Naive thymus-derived CD4-positive, alpha-beta T cell (primary cell): Measurements from ENCODE around the gene DYRK1A. TPM values are rescaled to one million over a fixed set of nuclear protein-coding genes. Genes with fewer than 3 reads are reported as not detected.

Source experiments
- ATAC-seq: fragments of 150-1000 bp; cut with Tn5 transposase; 2 replicates; pipeline ENCODE4 v1.10.0; 2021; ENCODE audit warnings: mild to moderate bottlenecking, moderate library complexity
- CTCF ChIA-PET: fragments of 350-600 bp; sonication (Branson Sonifier 250); formaldehyde crosslinking; loops from one replicate; lab custom pipeline; 2021; ENCODE audit warnings: antibody characterized with exemption; lab: Charles Lee
- POLR2A ChIA-PET: fragments of 350-600 bp; sonication (Branson Sonifier 250); formaldehyde crosslinking; loops from one replicate; lab custom pipeline; 2021; ENCODE audit warnings: antibody characterized with exemption, inconsistent platforms; lab: Charles Lee
- DNase-seq, 9 donors: peaks; one replicate each; pipeline versions ENCODE4 v3.0.0 to v3.0.0-alpha.2; 2020 to 2022; ENCODE audit warnings: mixed read lengths in 1 of 9
- H3K27ac ChIP-seq: one replicate; pipeline ENCODE4 v1.7.0; 2013; ENCODE audit warnings: mild to moderate bottlenecking, low read depth, low read length, moderate library complexity
- H3K27me3 ChIP-seq, 2 donors: one replicate each; pipeline ENCODE4 v1.7.0; 2013; ENCODE audit warnings: low read length in 2 of 2, mild to moderate bottlenecking in 2 of 2, moderate library complexity in 2 of 2; ENCODE audit not compliant: control insufficient read depth in 2 of 2, insufficient read depth in 2 of 2
- H3K36me3 ChIP-seq, 3 experiments: 1 replicate in 2 of 3; 2 replicates in 1 of 3; pipeline ENCODE4 v1.7.0; 2013; ENCODE audit warnings: low read length in 3 of 3, mild to moderate bottlenecking in 3 of 3, moderate library complexity in 1 of 3; ENCODE audit not compliant: insufficient read depth in 3 of 3, control insufficient read depth in 2 of 3
- H3K4me1 ChIP-seq, 2 donors: one replicate each; pipeline ENCODE4 v1.7.0; 2013; ENCODE audit warnings: low read length in 2 of 2, mild to moderate bottlenecking in 2 of 2, moderate library complexity in 1 of 2; ENCODE audit not compliant: control insufficient read depth in 2 of 2, insufficient read depth in 2 of 2
- H3K4me3 ChIP-seq: 2 replicates; pipeline ENCODE4 v1.7.0; 2013; ENCODE audit warnings: mild to moderate bottlenecking, low read length
- H3K9me3 ChIP-seq, 3 experiments: 1 replicate in 2 of 3; 2 replicates in 1 of 3; pipeline ENCODE4 v1.7.0; 2013; ENCODE audit warnings: low read length in 3 of 3; ENCODE audit not compliant: control insufficient read depth in 2 of 3
- H3K27ac Mint-ChIP-seq, 9 donors: one replicate each; pipeline ENCODE4 v1.8.0; 2020 to 2022; ENCODE audit warnings: mixed read lengths in 9 of 9, mild to moderate bottlenecking in 8 of 9, moderate library complexity in 5 of 9, inconsistent platforms in 2 of 9
- H3K27me3 Mint-ChIP-seq, 5 donors: one replicate each; pipeline ENCODE4 v1.8.0; 2021 to 2022; ENCODE audit warnings: mixed read lengths in 5 of 5, mild to moderate bottlenecking in 1 of 5
- H3K36me3 Mint-ChIP-seq, 5 donors: one replicate each; pipeline ENCODE4 v1.8.0; 2020 to 2022; ENCODE audit warnings: mixed read lengths in 5 of 5, mild to moderate bottlenecking in 3 of 5, inconsistent platforms in 1 of 5
- H3K4me1 Mint-ChIP-seq, 7 donors: one replicate each; pipeline ENCODE4 v1.8.0; 2020 to 2022; ENCODE audit warnings: mixed read lengths in 7 of 7, mild to moderate bottlenecking in 3 of 7, inconsistent platforms in 1 of 7
- H3K4me3 Mint-ChIP-seq, 10 donors: one replicate each; pipeline ENCODE4 v1.8.0; 2020 to 2022; ENCODE audit warnings: mild to moderate bottlenecking in 10 of 10, mixed read lengths in 10 of 10, moderate library complexity in 6 of 10, inconsistent platforms in 2 of 10
- H3K9me3 Mint-ChIP-seq, 11 donors: one replicate each; pipeline ENCODE4 v1.8.0; 2020 to 2022; ENCODE audit warnings: mixed read lengths in 11 of 11, mild to moderate bottlenecking in 4 of 11, inconsistent platforms in 1 of 11, moderate library complexity in 1 of 11
- intact Hi-C, 2 donors: fragments of 100-400 bp; cut with micrococcal nuclease; formaldehyde crosslinking; loops; one replicate each; pipeline ENCODE4 v1.15.1; 2023
- polyA plus RNA-seq, 2 donors: library from polyadenylated mRNA; unstranded; fragments of 300-500 nt; fragmentation: Illumina TruSeq; gene quantifications; one replicate each; pipeline ENCODE4 v1.2.3, GENCODE V29; 2021
- total RNA-seq, 6 experiments: library from RNA in 5 of 6; stranded (reverse) in 5 of 6; gene quantifications; 1 replicate in 5 of 6; 2 replicates in 1 of 6; pipeline ENCODE4 v1.2.3 and lab custom pipeline; 2021 to 2026

DYRK1A gene
- total and polyA plus RNA-seq, 7 experiments from 2014 or later, result 3.3 to 142 (median 118) TPM

DNA sequence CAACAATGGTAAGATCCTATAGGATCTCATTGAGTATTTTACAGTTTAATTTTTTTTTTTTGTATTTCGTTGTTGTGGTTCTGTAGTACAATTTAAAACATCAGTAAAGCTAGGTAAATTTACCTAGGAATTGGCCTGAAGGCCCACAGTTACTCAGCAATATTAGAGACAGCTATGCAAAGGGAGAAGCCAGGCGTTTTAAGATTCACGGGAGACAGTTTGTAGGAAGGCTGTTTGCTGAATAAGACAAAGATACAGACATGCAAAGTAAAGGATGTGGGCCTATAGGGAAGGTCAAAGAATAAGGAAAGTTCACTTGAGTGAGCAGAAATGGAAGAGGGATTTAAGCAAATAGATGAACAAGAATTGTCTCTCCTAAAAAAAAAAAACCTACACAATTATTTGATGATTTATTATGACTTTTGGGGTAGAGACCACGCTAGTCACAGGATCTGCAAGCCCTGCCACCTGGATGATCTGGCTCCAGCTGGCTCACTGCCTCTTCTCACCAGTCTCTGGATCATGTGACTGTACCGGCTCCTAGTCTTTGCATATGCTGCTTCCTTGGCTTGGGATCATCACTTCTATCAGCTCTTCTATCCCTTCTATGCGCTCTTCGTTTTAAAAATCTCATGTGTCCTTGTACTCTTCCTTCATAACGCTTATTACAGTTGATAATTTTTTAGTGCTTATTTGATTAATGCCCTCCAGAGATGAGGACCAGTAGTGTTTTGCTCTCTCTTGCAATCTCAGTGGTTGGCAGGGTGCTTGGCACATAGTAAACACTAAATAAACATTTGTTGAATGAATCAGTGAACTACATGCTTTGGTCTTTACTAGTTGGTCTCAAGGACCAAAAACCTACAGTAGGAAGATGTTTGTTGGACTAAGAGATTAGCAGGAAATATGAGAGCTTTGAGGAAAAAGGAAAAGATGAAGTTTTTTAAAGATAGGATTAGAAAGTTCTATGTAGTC lies 14.1 kb downstream of the DYRK1A start:
- intact Hi-C loops, result no loop called here
- Mint-ChIP-seq H3K4me3 (peak overlapping the region in 9 of 10 donors; percentile 0 to 84 (median 65)), H3K27me3 (no peaks in the 10 kb centered on the region), H3K36me3 (peaks cover 6 to 21% (median 12%) of the 10 kb centered on the region in 5 donors), H3K9me3 (peaks cover 0 to 12% (median 3%) of the 10 kb centered on the region in 11 donors), H3K27ac (peak overlapping the region in 6 of 9 donors; percentile 3 to 77 (median 35)), H3K4me1 (peaks cover 71 to 99% (median 92%) of the 10 kb centered on the region in 7 donors)
- Histone ChIP-seq H3K27me3 (no peaks in the 10 kb centered on the region), H3K27ac (no peak overlapping the region), H3K36me3 (no peaks in the 10 kb centered on the region), H3K4me3 (peak overlapping the region; percentile 8), H3K4me1 (peaks cover 72% of the 10 kb centered on the region in 2 donors), H3K9me3 (no peaks in the 10 kb centered on the region)
- ChIA-PET CTCF (no interaction called here), POLR2A (interaction anchor here (0.6 to 1.4 kb wide), 3 partner anchors 12 to 85 kb away, joined by 3 to 5 read pairs (median 3); no protein-coding TSS in a partner anchor)
- ATAC-seq (no peak), DNase-seq (no peak)

DNA sequence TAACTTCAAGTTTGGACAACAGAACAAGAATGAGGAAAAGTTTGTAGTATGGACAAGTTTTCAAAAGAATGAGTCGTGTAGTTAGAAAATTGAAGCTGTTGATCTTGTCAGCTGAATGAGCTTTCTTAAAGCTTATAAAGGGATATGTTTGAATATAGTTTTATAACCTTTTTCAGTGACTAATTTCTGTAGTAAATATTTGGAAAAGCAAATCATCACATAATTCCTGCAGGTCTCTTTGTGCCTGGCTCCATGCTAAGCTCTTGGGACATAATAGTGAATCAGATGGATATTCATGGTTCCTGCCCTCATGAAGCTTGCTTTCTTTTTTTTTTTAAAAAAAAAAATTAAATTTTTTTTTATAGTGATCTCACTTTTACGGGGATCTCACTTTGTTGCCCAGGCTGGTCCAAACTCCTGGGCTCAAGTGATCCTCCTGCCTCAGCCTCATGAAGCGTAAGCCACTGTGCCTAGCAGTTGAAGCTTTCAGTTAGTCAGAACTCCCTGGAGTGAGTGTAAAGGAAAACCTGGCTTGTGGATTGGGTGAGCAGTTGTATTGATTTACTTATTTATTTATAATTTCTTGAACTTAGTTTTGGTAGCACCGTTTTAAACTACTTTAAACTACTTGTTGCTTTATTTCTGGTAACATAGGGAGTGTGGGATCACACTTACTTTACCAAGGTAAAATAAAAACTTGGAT lies 15.5 kb downstream of the DYRK1A start:
- H3K36me3 Mint-ChIP-seq, result peaks cover 6 to 21% (median 12%) of the 10 kb centered on the region in 5 donors
- ChIA-PET CTCF (interaction anchor here (0.6 to 1.0 kb wide), 2 partner anchors 11 to 70 kb away, joined by 3 to 4 read pairs; no protein-coding TSS in a partner anchor), POLR2A (interaction anchor here (0.5 to 4.2 kb wide), 7 partner anchors 8 to 123 kb away, joined by 3 to 16 read pairs (median 4); partner anchors contain the start of gene VPS26C)
- intact Hi-C loops, result no loop called here
- Histone ChIP-seq H3K4me3 (no peak overlapping the region), H3K4me1 (peaks cover 66 to 73% of the 10 kb centered on the region in 2 donors), H3K9me3 (no peaks in the 10 kb centered on the region), H3K36me3 (no peaks in the 10 kb centered on the region), H3K27ac (no peak overlapping the region), H3K27me3 (no peaks in the 10 kb centered on the region)
- H3K4me1 Mint-ChIP-seq, result peaks cover 70 to 99% (median 93%) of the 10 kb centered on the region in 7 donors
- H3K27me3 Mint-ChIP-seq, result no peaks in the 10 kb centered on the region
- peaks cover 0 to 12% (median 3%) of the 10 kb centered on the region in 11 donors for H3K9me3 Mint-ChIP-seq
- DNase-seq (no peak), ATAC-seq (no peak)
- peak overlapping the region in 4 of 9 donors; percentile 0 to 57 (median 12) for H3K27ac Mint-ChIP-seq
- H3K4me3 Mint-ChIP-seq, result peak overlapping the region in 8 of 10 donors; percentile 14 to 84 (median 52)

DNA sequence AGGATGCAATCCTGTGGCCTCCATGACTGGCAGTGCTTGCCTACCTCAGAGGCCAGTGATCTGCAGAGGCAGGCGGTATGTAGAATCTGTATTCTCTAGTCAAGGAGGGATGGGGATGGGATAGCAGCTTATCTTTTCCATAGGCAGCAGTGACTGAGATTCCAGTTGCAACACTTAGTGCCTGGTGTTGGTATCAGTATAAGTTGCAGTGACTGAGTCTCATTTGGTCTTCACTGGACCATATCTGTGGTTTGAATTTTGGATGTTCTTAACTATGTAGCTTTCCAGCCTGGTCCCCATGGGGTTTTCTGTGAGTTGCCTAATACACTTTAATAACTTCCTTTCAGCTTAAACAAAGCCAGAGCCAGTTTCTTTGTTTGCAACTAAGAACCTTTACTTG lies 16.5 kb downstream of the DYRK1A start:
- H3K27me3 ChIP-seq, result no peaks in the 10 kb centered on the region
- peaks cover 4 to 21% (median 12%) of the 10 kb centered on the region in 5 donors for H3K36me3 Mint-ChIP-seq
- no peak overlapping the region for H3K4me3 ChIP-seq
- ChIA-PET POLR2A (interaction anchor here (1.2 to 4.2 kb wide), 4 partner anchors 9 to 116 kb away, joined by 3 to 16 read pairs (median 6); partner anchors contain the start of gene VPS26C), CTCF (no interaction called here)
- no peaks in the 10 kb centered on the region for H3K9me3 ChIP-seq
- peaks cover 72 to 99% (median 95%) of the 10 kb centered on the region in 7 donors for H3K4me1 Mint-ChIP-seq
- H3K9me3 Mint-ChIP-seq, result peaks cover 0 to 12% (median 3%) of the 10 kb centered on the region in 11 donors
- no peaks in the 10 kb centered on the region for H3K27me3 Mint-ChIP-seq
- H3K27ac Mint-ChIP-seq, result peak overlapping the region in 5 of 9 donors; percentile 58 to 81 (median 71)
- no peak overlapping the region for H3K27ac ChIP-seq
- intact Hi-C loops, result no loop called here
- DNase-seq (no peak), ATAC-seq (no peak)
- peak overlapping the region in 7 of 10 donors; percentile 18 to 71 (median 57) for H3K4me3 Mint-ChIP-seq
- peaks cover 70 to 73% of the 10 kb centered on the region in 2 donors for H3K4me1 ChIP-seq
- H3K36me3 ChIP-seq, result no peaks in the 10 kb centered on the region

DNA sequence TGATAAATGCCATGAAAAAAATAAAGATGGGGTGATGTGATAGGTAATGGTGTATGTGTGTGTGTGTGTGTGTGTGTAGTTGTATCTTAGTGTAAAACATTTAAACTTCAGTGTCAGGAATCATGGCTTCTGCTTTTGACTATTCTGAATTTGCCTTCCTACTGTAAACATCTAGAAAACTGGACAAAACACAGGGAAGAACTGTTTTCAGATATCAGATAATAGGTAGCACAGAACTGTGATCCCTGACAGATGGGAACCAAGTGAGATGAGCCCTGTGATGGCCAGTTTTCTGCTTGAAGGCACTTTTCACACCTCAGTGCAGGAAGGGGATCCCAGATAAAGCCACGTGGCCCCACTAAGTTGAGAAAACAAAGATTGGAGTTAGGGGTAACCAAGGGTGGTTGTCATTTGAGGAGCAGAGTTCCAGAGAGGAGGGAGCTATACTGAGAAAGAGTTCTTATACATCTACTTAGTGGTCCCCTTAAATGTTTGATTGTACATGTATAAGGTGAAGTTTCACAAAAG lies 17.3 kb downstream of the DYRK1A start:
- no peaks in the 10 kb centered on the region for H3K27me3 Mint-ChIP-seq
- Histone ChIP-seq H3K27me3 (no peaks in the 10 kb centered on the region), H3K27ac (no peak overlapping the region), H3K4me1 (peaks cover 68 to 70% of the 10 kb centered on the region in 2 donors), H3K4me3 (no peak overlapping the region), H3K36me3 (no peaks in the 10 kb centered on the region), H3K9me3 (no peaks in the 10 kb centered on the region)
- intact Hi-C loops, result loop anchor here in 1 of 2 donors (1.0 to 2.0 kb wide), 2 partner anchors 8 to 15 kb away; no protein-coding TSS in a partner anchor
- POLR2A ChIA-PET, result interaction anchor here (1.3 to 4.2 kb wide), 3 partner anchors 10 to 116 kb away, joined by 3 to 16 read pairs (median 7); partner anchors contain the start of gene VPS26C
- peak overlapping the region in 7 of 9 donors; percentile 9 to 81 (median 71) for H3K27ac Mint-ChIP-seq
- DNase-seq (no peak), ATAC-seq (no peak)
- H3K4me3 Mint-ChIP-seq, result peak overlapping the region in 9 of 10 donors; percentile 8 to 71 (median 57)
- peaks cover 0 to 12% (median 3%) of the 10 kb centered on the region in 11 donors for H3K9me3 Mint-ChIP-seq
- CTCF ChIA-PET, result interaction anchor here (0.6 kb wide), 1 partner anchor 79 kb away, joined by 3 read pairs; no protein-coding TSS in a partner anchor
- H3K4me1 Mint-ChIP-seq, result peaks cover 70 to 99% (median 91%) of the 10 kb centered on the region in 7 donors
- H3K36me3 Mint-ChIP-seq, result peaks cover 4 to 17% (median 12%) of the 10 kb centered on the region in 5 donors

DNA sequence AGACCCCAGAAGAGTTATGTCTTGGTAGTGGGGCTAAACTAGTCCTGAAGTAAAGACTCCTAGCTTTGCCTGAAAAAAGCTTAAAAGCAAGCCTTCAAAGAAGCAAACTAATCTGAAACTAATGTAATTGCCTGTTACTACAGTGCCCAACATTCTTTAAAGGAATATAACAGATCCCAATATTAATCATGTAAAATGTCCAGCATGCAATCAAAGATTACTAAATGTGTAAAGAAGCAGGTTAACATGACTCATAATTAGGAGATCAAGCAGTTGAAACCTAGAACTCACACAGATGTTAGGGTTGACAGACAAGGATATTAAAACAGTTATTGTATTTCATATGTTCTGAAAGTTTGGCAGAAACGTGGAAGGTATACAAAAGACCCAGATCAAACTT lies 17.8 kb downstream of the DYRK1A start:
- peaks cover 4 to 15% (median 12%) of the 10 kb centered on the region in 5 donors for H3K36me3 Mint-ChIP-seq
- Histone ChIP-seq H3K4me3 (no peak overlapping the region), H3K27ac (no peak overlapping the region), H3K4me1 (peaks cover 64 to 65% of the 10 kb centered on the region in 2 donors), H3K27me3 (no peaks in the 10 kb centered on the region), H3K9me3 (no peaks in the 10 kb centered on the region), H3K36me3 (no peaks in the 10 kb centered on the region)
- peaks cover 0 to 12% (median 3%) of the 10 kb centered on the region in 11 donors for H3K9me3 Mint-ChIP-seq
- H3K27me3 Mint-ChIP-seq, result no peaks in the 10 kb centered on the region
- peak overlapping the region in 3 of 9 donors; percentile 65 to 81 (median 74) for H3K27ac Mint-ChIP-seq
- no peak for DNase-seq
- ChIA-PET CTCF (interaction anchor here (0.6 kb wide), 1 partner anchor 78 kb away, joined by 3 read pairs; no protein-coding TSS in a partner anchor), POLR2A (interaction anchor here (1.9 to 4.2 kb wide), 2 partner anchors 10 to 15 kb away, joined by 7 to 16 read pairs; no protein-coding TSS in a partner anchor)
- H3K4me1 Mint-ChIP-seq, result peaks cover 67 to 97% (median 89%) of the 10 kb centered on the region in 7 donors
- H3K4me3 Mint-ChIP-seq, result peak overlapping the region in 8 of 10 donors; percentile 19 to 76 (median 52)
- no peak for ATAC-seq
- intact Hi-C loops, result loop anchor here in 1 of 2 donors (1.0 to 2.0 kb wide), 2 partner anchors 8 to 16 kb away; no protein-coding TSS in a partner anchor
